ENCODE measurements around the gene IGSF10. TPM values are rescaled to one million over a fixed set of nuclear protein-coding genes. Genes with fewer than 3 reads are reported as not detected.

Gene IGSF10
- total RNA-seq, 1 donor from 2014 or later, result 13.6 TPM

DNA sequence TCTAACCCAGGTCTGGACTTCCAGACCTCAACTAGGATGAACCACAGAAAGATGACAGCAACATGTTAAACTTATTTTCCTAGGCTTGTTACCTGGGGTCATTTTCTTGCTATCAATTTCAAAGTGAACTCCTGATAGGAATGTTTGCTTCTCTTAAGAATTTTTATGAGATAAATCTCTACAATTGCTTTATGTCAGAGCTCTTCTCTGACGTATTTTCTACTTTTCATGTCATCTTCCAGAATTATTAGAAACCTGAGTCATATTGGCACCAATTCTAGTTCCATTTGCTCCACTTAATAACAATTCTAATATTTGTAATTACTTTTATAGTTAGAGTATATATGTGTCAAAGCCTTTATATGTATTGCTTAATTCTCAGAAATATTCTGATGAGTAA lies 2.1 kb upstream of the IGSF10 start:
- no peak for DNase-seq (ENCODE audit: low spot score)

DNA sequence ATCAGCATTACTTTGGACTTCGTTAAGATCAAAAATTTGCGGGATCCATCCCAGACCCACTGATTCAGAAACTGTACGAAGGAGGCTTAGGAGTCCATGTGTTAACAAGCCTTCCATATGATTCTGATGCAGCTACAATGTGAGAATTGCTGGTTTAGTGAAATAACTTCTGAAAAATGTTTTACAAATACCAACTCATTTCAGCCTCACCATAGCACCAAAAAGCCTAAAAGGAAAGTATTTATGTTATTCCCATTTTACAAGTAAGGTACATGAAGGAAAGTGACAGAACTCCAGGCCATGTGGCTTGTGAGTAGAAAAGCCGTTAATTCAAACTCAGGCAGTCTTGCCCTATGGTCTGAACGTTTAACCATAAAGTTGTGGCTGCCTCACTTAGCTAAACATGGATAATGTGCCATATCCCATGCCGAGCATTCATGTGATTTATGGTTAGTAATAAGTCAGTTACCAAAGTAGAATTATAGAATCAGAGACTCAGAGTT lies 1.5 kb upstream of the IGSF10 start:
- no peak for DNase-seq (ENCODE audit: low spot score)

DNA sequence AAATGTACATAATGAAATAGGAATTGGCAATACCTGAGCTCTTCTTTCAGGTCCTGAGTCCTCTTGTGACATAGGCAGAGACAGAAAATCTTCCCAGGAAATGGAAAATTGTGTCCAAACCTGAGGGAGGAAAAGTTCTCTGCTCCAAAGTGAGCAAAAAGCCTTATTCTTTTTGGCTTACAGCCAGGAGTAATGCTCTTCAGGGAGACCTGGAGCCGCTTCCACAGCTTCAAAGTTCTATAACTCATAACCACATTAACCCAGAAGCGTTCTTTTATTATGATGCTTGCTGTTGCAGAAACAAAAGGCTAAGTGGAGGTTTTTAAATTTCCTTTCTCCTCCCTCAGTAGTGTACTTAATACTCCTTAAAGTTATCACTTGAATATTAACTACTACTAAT lies 633 bp downstream of the IGSF10 start:
- no peak for DNase-seq (ENCODE audit: low spot score)

DNA sequence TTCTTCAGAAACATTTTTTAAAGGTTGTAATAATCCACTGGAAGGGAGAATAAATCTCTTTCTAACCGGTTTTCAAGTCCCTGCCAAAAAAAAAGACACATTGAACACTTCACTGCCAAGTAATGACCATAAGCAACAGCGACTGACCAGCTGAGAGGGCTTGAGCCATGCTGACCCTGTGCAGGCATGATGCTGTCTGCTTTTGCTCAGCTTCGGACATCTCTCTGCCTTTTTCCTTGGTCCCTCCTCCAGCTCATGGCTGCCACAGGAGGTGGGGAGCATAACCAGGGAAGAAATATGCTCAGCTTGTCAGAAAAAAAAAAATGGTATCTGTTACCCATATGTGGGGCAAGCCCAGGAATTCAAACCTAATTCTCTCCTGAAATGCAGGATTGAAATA lies 1.5 kb downstream of the IGSF10 start:
- DNase-seq (ENCODE audit: low spot score), result peak; percentile 26

DNA sequence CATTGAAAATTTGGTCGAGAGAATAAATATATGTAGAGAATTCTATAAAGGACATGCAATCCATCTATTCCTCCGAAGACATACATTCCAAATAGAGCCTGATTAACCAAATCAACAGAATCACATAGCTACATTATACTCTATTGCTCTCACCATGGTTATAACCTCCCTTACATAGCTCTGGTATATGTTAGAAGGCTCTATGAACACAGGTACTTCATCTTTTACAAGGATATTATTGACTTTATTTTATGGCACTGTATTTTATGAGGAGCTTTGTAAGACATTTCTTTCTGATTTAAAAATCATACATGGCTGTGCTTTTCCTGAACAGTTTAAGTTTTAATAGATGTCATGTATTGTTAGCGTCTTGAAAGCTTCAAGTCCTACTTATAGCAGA lies 4.8 kb downstream of the IGSF10 start:
- DNase-seq (ENCODE audit: low spot score), result no peak

DNA sequence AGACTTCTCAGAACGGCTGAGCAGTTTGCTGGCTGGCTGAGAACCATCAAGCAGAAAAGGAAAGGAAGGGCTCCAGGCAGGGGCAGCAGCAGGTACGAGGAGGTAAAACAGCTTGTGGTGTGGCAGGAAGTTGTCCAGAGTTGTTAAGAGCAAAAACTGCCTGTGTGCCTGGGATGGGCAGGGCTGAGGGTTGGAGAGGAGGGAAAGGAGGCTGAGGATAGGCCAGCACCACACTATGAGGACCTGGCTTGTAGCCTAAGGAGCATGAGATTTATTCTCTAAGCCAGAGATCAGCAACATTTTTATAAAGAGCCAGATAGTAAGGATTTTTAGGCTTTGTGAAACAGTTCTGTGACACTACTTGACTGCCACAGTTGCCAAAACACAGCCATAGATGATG lies 8.0 kb downstream of the IGSF10 start:
- DNase-seq (ENCODE audit: low spot score), result no peak

DNA sequence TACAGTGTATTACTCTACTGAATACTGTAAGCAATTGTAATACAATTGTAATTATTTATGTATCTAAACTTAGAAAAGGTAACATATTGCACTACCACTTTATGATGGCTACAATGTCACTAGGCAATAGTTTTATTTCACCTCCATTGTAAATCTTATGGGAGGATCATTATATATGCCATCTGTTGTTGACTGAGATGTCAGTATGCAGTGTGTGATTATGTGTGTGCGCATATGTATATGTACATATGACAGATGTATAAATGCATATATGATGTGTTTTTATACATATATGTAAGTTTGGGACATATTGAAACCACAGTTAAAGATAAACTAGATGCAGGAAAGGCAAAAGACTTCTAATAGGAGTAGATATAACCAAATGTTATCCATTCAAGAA lies 8.5 kb downstream of the IGSF10 start:
- no peak for DNase-seq (ENCODE audit: low spot score)

DNA sequence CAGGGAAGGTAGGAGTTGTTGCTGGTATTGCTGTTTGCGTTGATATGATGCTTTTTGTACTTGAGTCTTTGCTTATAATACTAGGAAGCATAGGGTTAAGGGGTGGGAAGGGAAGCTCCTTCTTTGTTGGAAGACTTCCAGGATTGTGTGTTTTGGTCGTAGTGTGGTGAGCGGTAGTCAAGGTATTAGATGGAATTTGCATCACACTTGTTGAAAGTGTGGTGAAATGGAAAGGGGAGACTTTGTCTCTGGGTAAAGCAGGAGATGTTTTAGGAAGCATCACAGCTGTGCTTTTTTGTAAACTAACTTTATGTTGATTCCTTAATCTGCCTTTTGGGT lies 14.9 kb downstream of the IGSF10 start:
- DNase-seq (ENCODE audit: low spot score), result no peak

DNA sequence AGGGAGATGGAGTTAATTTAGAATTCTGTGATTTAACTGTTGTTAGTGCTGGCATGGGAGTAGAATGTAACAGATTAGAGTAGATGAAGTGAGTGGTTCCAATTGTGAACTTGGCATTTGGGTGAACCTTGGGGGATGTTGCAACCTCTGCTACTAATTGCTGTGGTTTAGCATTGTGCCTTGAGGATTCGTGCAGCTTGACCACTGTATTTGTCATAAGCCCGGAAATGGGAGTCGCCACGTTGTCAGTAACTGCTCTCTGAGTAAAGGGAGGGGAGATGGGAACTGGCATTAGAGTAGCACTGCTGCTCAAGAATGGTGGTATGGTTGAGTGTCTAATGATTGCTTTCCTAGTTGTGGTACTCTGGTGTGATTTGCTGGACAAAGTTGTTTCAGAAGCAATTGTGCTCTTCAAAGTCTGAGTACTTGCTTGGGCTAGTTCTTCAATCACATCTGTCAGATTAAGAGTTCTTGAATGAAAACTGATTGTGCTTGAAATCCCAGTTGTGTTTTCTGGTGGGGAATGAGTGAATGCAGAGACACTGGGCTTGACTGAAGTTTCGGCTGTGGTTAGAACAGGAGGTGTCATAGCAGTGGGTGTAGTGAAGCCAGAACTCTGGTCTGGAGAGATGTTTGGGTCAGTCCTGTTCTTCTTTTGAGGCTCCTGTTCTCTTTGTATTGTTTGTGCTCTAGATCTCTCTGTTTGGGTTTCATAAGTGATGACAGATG lies 15.4 kb downstream of the IGSF10 start:
- no peak for DNase-seq (ENCODE audit: low spot score)

DNA sequence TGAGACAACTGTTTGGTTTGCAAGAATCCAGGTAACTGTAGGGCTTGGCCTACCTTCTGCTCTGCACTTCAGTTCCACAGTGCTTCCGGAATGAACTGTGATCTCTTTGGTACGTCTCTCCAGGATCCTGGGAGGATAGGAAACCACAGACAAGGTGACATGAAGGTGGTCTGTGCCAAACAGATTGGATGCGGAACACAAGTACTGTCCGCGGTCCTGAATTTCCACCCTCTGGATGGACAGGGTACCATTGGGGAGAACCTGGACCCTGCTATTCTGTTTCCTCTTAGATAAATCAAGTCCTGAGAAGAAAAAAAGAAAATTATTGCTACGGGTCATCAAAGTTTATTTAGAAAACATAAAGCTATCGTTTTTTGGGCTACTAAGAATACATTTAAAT lies 17.3 kb downstream of the IGSF10 start:
- no peak for DNase-seq (ENCODE audit: low spot score)

DNA sequence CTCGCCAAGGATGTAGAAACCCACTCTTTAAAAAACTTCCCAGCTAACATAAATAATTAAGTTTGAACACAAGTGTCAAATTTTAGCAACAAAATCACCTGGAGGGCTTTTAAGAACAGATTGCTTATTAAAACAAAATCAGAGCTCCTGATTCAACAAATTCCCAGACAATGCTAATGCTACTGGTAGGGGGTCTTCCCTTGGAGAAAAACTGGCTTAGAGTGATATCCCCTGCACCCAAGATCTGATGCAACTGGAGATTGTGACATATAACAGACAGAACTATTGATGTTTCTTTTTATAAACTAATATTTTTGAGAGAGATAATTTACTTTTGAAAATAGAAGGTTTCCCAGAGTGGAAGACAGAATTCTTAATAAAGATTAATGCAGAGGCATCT lies 19.9 kb downstream of the IGSF10 start:
- DNase-seq (ENCODE audit: low spot score), result no peak

DNA sequence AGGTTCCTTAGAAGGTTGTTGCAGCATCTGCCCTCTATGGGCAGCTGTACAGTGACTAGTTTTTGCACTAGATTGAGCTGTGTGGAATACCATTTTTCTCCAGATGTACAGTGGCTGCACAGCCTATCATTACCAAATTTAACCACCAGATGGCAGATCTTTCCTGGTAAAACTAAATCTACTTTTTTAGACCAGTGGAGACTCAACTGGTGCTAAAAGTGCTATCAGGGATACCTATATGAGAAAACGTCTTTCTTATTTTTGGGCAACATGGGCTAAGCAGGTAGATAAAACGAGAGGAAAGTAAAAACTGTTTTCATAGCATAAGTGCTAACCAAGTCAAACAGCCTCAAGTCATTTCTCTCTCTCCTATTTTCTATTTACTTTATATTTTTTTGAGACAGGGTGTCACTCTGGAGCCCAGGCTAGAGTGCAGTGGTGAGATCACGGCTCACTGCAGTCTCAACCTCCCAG lies 21.2 kb downstream of the IGSF10 start:
- peak; percentile 50 for DNase-seq (ENCODE audit: low spot score)

DNA sequence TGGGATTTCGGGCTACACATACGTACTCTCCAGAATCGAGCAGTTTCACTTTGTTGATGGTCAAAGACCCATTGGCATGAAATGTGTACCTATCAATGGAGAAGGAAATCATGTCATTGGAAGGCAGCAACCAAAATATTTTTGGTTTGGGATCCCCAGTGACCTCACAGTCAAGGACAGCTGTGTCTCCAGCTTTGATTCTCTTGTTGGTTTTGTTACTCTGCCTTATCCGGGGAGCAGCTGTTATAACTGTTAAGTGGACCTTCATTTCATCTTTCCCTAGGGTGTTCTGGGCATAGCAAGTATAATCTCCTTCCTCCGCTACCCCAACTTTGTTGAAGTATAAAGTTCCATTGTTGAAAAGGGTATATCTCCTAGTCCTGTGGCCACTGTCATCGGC lies 23.0 kb downstream of the IGSF10 start:
- no peak for DNase-seq (ENCODE audit: low spot score)

DNA sequence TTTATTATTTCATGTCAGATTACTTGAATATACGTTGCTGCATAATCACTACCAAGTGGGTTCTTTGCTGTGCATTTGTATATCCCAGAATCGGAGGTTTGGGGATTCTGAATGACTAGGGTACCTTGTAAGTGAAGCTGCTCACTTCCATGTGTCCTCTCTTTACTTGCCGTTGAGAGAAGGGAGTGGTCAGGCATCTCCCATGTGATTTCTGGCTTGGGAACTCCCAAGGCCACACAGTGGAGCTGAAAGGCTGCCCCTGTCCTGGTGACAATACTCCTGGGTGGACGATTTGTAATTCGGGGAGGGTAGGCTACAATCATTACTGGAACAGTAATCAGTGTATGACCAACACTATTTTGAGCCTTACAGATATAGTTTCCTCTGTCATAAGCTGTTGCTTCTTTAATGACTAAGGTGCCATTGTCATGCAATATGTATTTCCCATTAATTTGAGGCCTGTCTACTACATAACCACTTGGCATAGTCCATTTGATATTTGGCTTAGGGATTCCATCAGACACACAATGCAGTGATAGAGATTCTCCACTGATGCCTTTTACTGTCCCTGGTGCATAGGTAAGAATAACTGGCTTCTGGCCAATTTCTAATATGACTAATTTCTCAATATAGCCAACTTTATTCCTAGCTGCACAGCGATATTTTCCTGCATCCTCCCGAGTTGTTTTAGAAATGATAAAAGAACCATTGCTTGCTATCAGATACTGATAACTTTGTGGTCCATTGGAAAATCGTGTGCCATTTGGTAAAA lies 24.0 kb downstream of the IGSF10 start:
- DNase-seq (ENCODE audit: low spot score), result no peak

DNA sequence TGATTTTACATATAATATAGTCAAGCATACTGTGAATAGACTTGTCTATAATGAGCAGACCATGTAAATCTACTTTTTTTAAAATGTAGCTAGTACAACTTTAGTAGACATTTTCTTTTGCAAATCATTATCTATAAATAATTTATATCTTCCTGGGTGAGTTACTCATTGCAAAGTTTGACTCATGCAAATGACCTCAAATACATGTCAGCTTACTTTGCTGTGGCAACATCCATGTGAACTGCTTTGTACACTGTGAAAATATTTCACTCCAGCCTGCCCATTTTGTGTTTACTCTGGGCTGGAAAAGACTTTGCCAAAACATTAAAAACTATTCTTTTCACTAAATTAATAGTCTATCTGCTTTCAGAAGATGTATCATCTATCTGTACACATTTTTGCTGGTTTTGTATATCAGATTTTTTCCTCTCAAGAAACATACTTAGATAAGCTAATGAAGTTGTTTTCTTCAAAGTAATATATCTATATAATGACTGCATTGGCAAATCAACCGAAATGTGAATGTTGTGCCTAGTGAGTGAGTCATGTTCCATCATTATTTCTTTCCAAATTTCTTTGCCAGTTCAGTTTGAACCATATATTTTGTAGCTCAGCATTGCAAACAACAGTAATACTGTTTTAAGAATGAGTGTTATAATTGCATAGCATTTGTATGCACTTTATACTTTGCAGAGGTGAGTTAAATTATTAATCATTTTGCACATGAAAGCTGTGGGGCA lies 26.5 kb downstream of the IGSF10 start:
- no peak for DNase-seq (ENCODE audit: low spot score)

DNA sequence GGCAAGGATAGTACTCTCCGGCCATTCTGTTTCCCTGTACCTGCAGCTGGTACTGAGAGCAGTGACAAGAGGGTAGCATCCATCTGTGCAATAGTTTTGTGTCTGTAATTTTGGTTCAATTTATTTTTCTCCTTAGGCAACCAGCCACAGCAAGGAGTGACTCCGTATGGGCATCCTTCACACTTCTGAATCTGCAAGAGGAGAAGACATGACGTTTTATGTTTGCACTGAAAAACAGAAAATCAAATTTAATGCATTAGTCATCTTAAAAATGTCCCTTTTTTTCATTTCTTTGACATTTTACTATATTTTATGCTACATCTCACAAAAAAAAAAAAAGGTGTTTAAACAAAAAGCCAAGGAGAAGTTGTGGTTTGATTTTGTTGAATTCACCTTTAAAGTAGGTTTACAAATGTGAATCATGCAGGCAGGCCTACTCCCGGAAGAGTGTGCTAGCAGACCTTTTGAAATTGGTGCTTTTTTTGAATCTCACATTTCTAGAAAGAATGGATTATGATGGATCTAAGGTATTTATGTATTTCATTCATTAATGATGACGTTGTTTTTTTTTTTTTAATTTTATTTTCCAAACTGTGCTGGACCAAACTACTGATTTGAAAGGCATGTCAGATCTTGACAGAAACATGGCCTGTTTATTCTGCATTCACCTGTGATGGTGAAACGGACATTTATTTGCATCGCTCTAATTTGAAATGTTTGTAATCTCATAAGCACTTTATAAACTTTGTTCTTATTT lies 28.1 kb downstream of the IGSF10 start:
- DNase-seq (ENCODE audit: low spot score), result no peak

DNA sequence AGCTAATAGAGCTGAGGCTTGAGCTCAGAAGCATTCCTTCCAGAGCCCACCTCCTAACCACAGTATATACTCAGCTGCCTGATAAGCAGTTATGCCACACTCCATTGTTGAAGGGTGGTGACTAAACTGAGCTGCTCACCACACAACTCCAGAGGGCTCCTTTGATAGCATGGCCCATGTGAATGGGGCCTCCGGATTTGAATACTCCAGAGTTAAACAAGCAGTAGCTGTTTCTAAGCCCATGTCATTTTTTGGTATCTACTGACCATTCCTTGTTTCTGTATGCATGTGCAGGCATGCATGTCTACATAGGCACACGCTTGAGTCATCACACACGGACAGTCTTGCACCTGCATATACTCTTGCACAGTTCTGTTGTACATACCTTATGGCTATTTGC lies 28.9 kb downstream of the IGSF10 start:
- no peak for DNase-seq (ENCODE audit: low spot score)

DNA sequence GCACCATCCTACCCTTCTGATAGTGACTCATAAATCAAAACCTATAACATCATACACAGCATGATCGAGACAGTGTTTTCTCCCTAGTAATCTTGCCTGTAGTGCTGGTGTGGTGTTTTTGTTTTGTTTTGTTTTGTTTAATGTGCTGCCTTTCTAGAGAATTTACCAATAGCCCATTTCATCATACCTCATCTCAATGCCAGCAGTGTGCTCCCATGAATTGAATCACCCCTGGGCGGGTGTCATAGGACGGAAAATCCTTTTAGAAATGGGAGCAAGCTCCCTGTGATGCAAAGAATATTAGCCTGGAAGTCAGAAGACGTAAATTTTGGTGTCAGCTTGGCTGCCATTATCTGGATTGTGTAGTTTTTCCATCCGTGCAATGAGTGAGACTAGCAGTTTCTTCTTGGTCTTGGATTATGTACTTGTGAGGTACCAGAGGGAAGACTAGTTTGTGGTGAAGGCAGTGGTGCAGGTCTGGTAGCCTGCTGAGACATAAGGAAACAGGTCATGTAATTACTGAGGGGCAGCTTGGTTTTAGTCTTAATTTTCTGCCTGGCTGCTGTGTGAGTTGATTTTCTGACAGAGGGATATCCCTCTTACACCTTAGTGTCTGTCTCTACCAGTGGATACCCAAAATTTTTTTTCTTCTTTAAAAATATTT lies 29.9 kb downstream of the IGSF10 start:
- no peak for DNase-seq (ENCODE audit: low spot score)

DNA sequence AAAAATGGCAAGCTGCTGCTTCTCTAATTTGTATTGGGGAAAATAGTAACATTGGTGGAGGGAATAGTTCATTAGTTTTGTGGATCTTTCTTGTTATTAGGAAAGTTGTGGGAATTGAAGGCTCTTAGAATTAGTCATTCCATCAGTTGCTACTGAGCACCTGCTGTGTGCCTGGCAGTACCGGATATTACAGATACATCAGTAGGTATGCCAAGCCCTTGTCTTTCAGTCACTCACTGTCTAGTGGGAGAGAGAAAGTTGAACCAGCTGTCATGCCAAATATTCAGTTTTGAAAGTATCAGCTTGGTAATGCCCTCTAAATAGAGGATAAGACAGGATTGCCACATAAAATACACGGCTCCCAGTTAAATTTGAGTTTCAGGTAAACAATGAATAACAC lies 32.5 kb downstream of the IGSF10 start:
- DNase-seq (ENCODE audit: low spot score), result no peak

DNA sequence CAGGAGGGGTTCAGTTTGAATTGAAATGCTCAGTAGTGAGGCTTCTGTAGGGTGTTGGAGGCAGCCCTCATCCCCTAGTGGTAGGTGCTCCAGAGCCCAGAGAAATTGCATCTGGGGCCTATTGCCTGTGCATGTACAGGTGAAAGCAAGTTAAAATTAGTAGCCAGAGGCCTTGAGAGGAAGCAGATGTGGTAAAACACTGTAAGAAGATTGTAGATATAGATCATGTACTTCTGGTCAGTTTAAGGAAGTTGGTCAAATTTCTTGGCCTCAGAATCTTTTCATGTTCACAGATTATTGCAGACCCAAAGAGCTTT lies 34.6 kb downstream of the IGSF10 start:
- DNase-seq (ENCODE audit: low spot score), result no peak

DNA sequence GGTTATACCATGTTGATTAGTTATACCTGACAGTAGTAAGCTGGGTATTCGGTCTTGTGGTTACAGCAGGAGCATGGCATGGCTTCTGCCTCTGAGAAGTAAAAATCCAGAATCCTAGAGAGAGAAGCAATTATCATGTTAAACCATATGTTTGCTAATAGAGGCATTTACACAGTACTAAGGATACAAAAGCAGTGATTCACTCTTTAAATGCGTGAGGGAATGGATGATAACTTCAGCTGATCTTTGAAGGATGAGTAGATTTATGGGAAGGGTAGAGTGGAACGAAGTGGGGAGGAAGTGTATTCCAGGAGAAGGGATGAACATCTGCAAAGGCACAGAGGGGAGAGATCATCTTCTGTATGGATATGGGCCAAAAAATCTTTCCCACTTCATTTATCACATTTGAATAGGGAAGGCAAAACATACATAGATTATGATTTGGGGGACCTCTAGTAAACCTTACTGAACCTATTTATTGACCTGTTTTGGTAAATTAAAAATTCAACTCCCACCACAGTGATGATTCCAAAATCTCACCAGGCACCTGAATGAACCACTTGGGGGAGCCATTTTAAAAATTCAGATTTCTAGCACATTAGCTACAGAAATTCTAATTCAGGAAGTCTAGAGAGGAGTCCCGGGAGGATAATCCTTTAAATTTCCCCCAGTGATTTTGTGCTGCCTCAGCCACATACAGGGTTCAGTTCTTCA lies 35.1 kb downstream of the IGSF10 start:
- DNase-seq (ENCODE audit: low spot score), result no peak

Measured in mucosa of gallbladder (tissue), 1 donor.